ENCODE data around the gene NTM.

NTM gene

DNA sequence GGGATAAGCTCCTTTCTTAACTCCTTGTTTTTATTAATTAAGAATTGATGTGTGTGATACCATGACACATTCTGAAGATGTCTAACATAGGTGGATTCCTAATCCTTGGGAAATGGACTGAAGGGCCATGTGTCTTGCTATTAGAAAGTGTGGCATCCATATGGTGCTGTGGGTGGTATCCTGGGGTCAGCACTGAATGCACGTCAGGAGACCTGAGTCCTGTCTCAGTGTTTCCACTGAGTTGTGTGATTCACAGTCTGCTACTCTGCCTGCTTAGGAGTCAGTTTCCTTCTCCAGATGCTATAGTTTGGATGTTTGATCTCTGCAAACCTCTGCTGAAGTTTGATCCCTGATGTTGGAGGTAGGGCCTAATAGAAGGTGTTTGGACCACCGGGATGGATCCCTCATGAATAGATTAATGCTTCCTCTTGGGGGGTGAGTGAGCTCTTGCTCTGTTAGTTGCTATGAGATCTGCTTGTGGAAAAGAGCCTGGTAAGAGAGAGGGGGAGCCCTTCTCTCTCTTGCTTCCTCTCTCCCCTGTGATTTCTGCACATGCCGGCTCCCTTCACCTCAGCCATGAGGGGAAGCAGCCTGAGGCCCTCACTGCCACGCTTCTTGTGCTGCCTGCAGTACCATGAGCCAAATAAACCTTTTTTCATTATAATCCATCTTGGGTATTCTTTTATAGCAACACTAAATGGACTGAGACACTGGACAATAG is 666.5 kb downstream of the NTM start:
- DNase-seq: no peak

GRCh38 chr11:132037467-132037862 is 667.0 kb downstream of the NTM start:
- DNase-seq: no peak

DNA sequence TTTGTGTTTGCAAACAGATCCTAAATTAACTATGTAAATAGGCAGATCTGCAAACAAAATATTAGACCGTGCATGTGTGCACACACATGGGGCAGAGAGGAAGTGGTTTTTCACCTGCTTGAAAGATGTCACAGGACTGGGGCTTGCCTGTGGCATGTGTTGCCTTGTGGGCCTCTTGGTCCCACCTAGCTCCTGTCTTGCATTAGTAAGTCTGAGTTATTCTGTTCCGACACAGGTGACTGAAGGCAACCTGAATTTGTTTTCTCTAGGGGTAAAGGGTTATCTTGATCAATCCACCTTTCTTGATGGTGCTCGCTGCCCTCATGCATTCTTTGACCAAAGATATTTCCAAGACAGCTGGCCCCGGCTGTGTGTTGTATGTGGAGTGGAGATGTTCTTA is 667.5 kb downstream of the NTM start:
- no peak for DNase-seq

GRCh38 chr11:132039521-132039920 is 669.1 kb downstream of the NTM start:
- no peak for DNase-seq

DNA sequence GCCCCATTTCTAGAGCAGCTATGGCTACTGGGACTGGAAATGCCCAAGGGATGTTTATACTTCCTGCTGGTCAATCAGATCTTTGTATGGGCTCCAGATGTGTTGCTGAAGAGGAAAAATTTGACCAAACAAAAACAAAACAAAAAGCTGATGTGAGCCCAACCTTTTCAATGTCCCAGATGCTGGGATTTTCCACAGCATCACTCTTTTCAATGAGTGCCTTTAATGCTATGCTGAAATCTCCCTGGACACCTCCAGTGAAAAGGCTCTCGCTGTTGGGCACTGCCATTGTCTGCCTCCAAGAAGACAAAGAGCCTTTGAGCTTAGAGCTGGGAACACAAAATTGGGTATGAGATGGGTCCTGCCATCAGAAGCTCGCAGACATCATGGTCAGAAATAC is 671.9 kb downstream of the NTM start:
- no peak for DNase-seq

DNA sequence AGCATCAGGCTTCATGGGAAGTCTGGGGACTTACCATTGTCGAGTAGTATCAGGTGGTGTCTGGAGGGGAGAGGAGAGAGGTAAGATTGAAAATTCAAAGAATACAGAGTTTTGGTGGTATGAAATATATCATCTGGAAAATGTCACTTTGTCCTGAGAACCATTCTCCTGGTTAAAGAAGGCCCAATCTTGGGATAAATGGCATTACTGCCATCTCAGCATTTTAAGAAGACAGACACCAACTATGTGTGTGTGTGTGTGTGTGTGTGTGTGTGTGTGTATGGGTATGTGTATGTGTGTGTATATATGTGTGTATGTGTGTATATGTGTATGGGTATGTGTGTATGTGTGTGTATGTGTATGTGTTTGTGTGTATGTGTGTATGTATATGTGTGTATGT is 673.3 kb downstream of the NTM start:
- DNase-seq: no peak

GRCh38 chr11:132045107-132045506 is 674.7 kb downstream of the NTM start:
- DNase-seq: no peak

DNA sequence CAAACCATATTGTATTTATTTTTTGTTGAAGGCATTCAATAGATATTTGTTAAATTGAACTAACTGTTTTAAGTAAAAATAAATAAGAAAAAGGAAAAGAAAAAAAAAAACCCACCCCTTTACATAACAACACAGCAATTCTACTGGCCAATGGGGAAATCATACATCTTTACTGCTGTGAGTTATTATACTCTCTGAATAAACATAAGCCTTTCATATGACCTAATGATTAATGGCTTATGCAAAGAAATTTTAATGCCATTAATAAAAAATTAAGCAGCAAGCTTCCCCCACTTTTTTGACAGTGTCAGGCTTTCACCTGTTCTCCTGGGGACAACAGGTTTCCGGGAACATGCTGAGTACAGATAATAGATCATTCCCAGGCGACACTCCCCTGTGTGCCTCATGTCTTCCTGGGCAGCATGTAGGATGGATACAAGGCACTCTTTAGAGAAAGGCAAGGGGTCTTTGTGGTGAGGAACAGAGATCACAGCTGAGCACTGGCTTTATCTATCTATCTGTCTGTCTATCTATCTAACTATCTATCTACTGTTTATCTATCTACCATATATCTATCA is 676.0 kb downstream of the NTM start:
- DNase-seq: no peak

DNA sequence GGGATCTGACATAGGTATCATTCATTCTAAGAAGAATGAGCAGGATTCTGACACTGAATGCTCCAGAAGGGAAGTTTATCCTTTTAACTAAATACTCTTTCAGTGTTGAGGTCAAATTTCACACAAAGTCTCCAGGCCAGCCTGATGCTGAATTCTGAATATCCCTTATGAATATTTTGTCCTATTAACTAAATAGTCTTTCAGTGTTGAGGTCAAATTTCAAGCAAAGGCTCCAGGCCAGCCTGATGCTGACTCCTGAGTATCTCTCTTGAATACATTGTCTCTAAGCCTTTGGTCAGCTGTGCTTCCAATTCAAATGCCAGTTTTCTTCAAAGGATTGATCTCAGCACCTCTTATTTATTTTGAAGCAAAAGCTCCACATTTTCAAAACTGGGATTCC is 676.8 kb downstream of the NTM start:
- DNase-seq: no peak

- DNase-seq: no peak
Measured at GRCh38 chr11:132048040-132048439, 677.6 kb downstream of the NTM start.

- DNase-seq: no peak
Measured at GRCh38 chr11:132049205-132049604, 678.8 kb downstream of the NTM start.

DNA sequence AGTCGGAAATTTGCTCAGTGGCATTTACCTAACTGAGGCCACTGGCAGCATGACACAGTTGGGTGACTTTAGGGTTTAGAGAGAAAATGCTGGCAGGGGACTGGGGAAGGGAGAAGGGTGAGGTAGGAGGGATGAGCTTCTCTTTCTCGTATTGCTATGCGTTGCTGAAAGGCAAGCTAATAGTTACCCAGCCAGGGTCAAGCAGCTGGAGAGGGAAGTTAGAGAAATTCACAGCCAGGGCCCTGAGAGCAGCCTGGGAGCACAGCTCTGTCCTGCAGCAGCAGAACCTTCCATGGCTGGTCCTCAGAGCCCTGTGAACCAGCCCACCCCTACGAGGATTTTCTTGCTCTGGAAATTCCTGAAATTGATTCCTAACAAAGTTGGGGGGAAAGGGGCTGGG is 679.6 kb downstream of the NTM start:
- DNase-seq: no peak

GRCh38 chr11:132050577-132051165 is 680.3 kb downstream of the NTM start:
- no peak for DNase-seq

GRCh38 chr11:132051704-132052103 is 681.3 kb downstream of the NTM start:
- DNase-seq: no peak

- DNase-seq: no peak
Measured at GRCh38 chr11:132052342-132052741, 681.9 kb downstream of the NTM start.

- DNase-seq: no peak
Measured at GRCh38 chr11:132052904-132053303, 682.5 kb downstream of the NTM start.

DNA sequence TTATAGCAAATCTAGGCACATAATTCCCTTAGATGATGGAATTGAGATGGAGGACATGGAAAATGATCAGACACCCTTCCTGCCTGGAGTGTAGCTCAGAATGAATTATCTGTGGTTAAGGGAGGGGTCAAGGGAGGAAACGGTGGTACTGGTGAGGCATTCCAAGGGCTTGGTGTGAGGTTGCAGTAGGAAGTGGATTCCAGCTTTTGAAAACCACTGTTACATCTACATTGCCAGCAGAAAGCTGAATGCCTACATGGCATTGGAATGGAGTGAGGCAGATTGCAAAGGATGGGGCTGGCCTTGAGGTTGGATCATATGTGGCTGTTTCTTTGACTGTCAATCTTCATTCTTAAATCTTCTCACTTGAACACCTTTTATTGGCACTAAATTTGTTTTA is 684.4 kb downstream of the NTM start:
- peak; percentile 84 for DNase-seq

DNA sequence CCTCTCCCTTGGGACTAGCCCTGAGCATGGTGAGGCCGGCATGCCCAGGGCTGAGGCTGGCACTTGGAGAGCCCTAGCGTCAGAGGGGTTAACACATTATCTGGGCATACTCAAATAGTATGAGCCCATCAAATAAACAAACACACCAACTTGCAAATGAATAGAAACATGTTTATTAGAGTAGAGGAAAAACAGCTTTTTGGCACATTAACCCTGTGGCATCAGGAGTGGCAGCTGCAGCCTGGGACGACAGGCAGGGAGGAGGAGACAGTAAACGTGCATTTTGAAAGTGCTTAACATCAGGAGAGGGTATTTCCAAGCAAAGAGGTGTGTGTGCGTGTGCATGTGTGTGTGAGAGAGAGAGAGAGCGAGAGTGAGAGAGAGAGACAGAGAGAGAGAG is 684.9 kb downstream of the NTM start:
- peak; percentile 84 for DNase-seq

- no peak for DNase-seq
Measured at GRCh38 chr11:132056689-132057088, 686.3 kb downstream of the NTM start.

DNA sequence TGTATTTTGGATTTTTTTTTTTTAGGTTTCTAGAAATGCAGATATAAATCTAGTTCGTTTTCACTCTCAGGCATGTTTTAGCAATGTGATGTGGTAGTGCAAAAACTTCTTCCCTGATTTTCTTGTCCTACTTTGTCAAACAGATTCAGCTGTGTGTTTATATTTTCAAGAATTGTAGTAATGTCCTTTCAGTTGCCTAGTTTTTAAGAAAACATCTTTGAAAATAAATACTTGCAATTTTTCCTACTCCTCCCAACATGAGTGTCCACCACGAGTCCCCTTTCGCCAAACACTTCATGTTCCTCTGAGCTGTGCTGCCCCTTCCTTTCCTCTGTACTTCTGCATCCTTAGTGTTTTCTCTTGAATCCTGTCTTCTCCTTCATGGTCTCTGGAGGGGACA is 686.9 kb downstream of the NTM start:
- DNase-seq: no peak

DNA sequence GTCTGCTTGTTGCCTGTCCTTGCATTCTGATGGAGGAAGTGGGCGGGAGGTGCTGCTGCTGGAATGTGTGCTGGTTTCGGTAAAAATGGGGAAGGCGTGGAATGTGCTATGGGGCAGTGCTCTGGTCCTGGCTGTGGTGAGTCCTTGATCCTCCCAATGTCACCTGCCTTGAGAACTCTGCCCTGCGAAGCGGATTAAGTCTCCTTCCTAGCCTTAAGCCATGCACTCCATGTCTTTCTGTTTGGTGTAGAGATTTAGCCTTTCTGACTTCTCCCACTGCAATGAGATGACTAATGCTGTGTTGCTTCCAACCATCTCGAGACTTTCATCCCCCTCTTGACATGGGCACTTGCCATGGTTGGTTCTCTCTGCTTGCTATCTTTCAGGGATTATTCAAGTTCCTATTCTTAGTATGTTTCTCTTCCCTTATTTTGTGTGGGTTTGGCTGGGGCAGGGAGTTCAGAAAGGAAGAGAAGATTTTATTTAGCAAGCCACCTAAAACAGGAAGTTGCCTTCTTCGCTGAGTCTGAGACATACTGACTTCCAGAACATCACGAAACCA is 687.9 kb downstream of the NTM start:
- DNase-seq: peak; percentile 0

GRCh38 chr11:132060567-132060966 is 690.2 kb downstream of the NTM start:
- no peak for DNase-seq

- no peak for DNase-seq
Measured at GRCh38 chr11:132062031-132062430, 691.6 kb downstream of the NTM start.

DNA sequence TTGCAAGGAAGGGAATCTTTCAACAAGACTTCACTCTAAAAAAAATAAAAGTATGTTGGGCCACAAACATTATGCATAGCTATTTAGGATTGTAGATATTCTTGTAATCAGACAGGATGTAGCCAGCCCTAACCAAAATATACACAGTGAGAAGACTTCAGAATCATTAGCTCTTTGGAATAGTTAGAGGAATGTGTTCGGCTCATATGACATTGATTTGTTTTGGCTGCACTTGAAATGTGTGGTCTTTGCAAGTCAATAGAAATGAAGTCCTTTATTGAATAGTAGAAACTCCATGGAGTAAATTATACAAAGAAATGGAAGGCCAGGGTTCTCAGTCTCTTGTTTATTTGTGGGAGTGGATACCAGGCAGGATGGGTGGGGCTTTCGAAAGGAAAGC is 692.1 kb downstream of the NTM start:
- no peak for DNase-seq
